CD14-positive monocyte (primary cell): ENCODE data around the gene CCDC117. TPM values are rescaled to one million over a fixed set of nuclear protein-coding genes. Genes with fewer than 3 reads are reported as not detected.

Source experiments
- DNase-seq, 3 donors: peaks; one replicate each; pipeline ENCODE4 v3.0.0-alpha.2; 2011 to 2022
- H2AFZ ChIP-seq: 2 replicates; pipeline ENCODE4 v1.6.0; 2012; ENCODE audit warnings: mild to moderate bottlenecking, low read depth, low read length, inconsistent platforms; ENCODE audit not compliant: insufficient read depth, poor library complexity, severe bottlenecking
- H3K27ac ChIP-seq, 2 donors: 1 replicate in 1 of 2; 2 replicates in 1 of 2; pipeline ENCODE4 v1.5.1; 2012 to 2013; ENCODE audit warnings: low read length in 2 of 2, control low read depth in 1 of 2, inconsistent platforms in 1 of 2, low read depth in 1 of 2, mild to moderate bottlenecking in 1 of 2
- H3K27me3 ChIP-seq, 2 donors: one replicate each; pipeline versions ENCODE4 v1.6.0 to v1.6.1; 2011 to 2013; ENCODE audit warnings: low read length in 2 of 2; ENCODE audit not compliant: control insufficient read depth in 2 of 2, insufficient read depth in 2 of 2
- H3K36me3 ChIP-seq, 2 donors: replicated peaks in 1 of 2; 1 replicate in 1 of 2; 2 replicates in 1 of 2; pipeline versions ENCODE4 v1.5.1 to v1.6.1; 2012 to 2013; ENCODE audit warnings: low read length in 2 of 2, control low read depth in 1 of 2, inconsistent platforms in 1 of 2, mild to moderate bottlenecking in 1 of 2; ENCODE audit not compliant: insufficient read depth in 2 of 2, control insufficient read depth in 1 of 2
- H3K4me1 ChIP-seq, 2 donors: 1 replicate in 1 of 2; 2 replicates in 1 of 2; pipeline versions ENCODE4 v1.5.1 to v1.6.1; 2012 to 2013; ENCODE audit warnings: low read length in 2 of 2, control low read depth in 1 of 2, inconsistent platforms in 1 of 2, mild to moderate bottlenecking in 1 of 2, moderate library complexity in 1 of 2; ENCODE audit not compliant: insufficient read depth in 2 of 2, control insufficient read depth in 1 of 2
- H3K4me2 ChIP-seq: replicated peaks from 2 replicates; pipeline ENCODE3; 2012; ENCODE audit warnings: low read length, moderate library complexity, mild to moderate bottlenecking; ENCODE audit not compliant: poor library complexity, severe bottlenecking; ENCODE audit errors: extremely low read depth
- H3K4me3 ChIP-seq, 3 experiments: fragments of 200-600 bp in 1 of 3; sonication (generic) in 1 of 3; replicated peaks in 1 of 3; 1 replicate in 2 of 3; 2 replicates in 1 of 3; pipeline ENCODE4 v1.5.1; 2011 to 2013; ENCODE audit warnings: low read length in 3 of 3, mild to moderate bottlenecking in 3 of 3, control low read depth in 2 of 3, low read depth in 2 of 3, inconsistent platforms in 1 of 3, moderate library complexity in 1 of 3
- H3K79me2 ChIP-seq: 2 replicates; pipeline ENCODE4 v1.6.0; 2012; ENCODE audit warnings: mild to moderate bottlenecking, control low read depth, inconsistent platforms, low read length, moderate library complexity; ENCODE audit not compliant: insufficient read depth
- H3K9ac ChIP-seq: 2 replicates; pipeline ENCODE4 v1.6.0; 2017; ENCODE audit warnings: low read length, mild to moderate bottlenecking; ENCODE audit not compliant: insufficient read depth, poor library complexity, severe bottlenecking
- H3K9me3 ChIP-seq, 2 donors: replicated peaks in 1 of 2; 1 replicate in 1 of 2; 2 replicates in 1 of 2; pipeline versions ENCODE4 v1.5.1 to v1.6.1; 2012 to 2013; ENCODE audit warnings: low read length in 2 of 2, control low read depth in 1 of 2; ENCODE audit not compliant: control insufficient read depth in 1 of 2, insufficient read depth in 1 of 2
- H4K20me1 ChIP-seq: 2 replicates; pipeline ENCODE4 v1.6.0; 2012; ENCODE audit warnings: mild to moderate bottlenecking, low read length, control low read depth, moderate library complexity; ENCODE audit not compliant: insufficient read depth
- H3K27ac Mint-ChIP-seq, 7 donors: one replicate each; pipeline ENCODE4 v1.8.0; 2020; ENCODE audit warnings: mild to moderate bottlenecking in 7 of 7, mixed read lengths in 7 of 7, moderate library complexity in 6 of 7, inconsistent platforms in 2 of 7
- H3K27me3 Mint-ChIP-seq, 3 donors: one replicate each; pipeline ENCODE4 v1.8.0; 2021 to 2022; ENCODE audit warnings: low read depth in 3 of 3, mild to moderate bottlenecking in 3 of 3, mixed read lengths in 3 of 3, moderate library complexity in 3 of 3, inconsistent platforms in 1 of 3
- H3K36me3 Mint-ChIP-seq, 2 donors: one replicate each; pipeline ENCODE4 v1.8.0; 2020; ENCODE audit warnings: mixed read lengths in 2 of 2, inconsistent platforms in 1 of 2, mild to moderate bottlenecking in 1 of 2
- H3K4me1 Mint-ChIP-seq: one replicate; pipeline ENCODE4 v1.8.0; 2020; ENCODE audit warnings: mild to moderate bottlenecking, mixed read lengths
- H3K4me3 Mint-ChIP-seq, 2 donors: one replicate each; pipeline ENCODE4 v1.8.0; 2020; ENCODE audit warnings: mild to moderate bottlenecking in 2 of 2, mixed read lengths in 2 of 2, moderate library complexity in 1 of 2
- H3K9me3 Mint-ChIP-seq, 7 donors: one replicate each; pipeline ENCODE4 v1.8.0; 2020 to 2022; ENCODE audit warnings: mixed read lengths in 7 of 7, mild to moderate bottlenecking in 6 of 7, moderate library complexity in 6 of 7, inconsistent platforms in 2 of 7
- CTCF ChIP-seq: fragments of 200-600 bp; IDR thresholded peaks from one replicate; pipeline ENCODE4 v1.8.0; 2022; ENCODE audit warnings: antibody characterized with exemption, mild to moderate bottlenecking
- WGBS: methylation state at CpG from one replicate; pipeline ENCODE4 v1.1.5; 2013; ENCODE audit warnings: missing lambda C conversion rate; ENCODE audit not compliant: insufficient coverage; 5-methylcytosine and 5-hydroxymethylcytosine counted together
- intact Hi-C, 2 donors: fragments of 100-400 bp; cut with micrococcal nuclease; formaldehyde crosslinking; loops; one replicate each; pipeline versions ENCODE4 v1.15.0 to v1.15.1; 2023
- polyA plus RNA-seq, 3 donors: library from polyadenylated mRNA; depleted of rRNA in 1 of 3; unstranded in 2 of 3; stranded (reverse) in 1 of 3; fragments of 300-500 nt in 2 of 3; fragments of >200 nt in 1 of 3; fragmentation: Illumina TruSeq in 2 of 3; gene quantifications; 1 replicate in 2 of 3; 2 replicates in 1 of 3; pipeline ENCODE4 v1.2.3, GENCODE V29; 2012 to 2021

CCDC117 gene
- polyA plus RNA-seq, 3 donors = 6.8 to 12.6 (median 10.3) TPM

- DNase-seq = no peak
- Histone ChIP-seq H3K36me3 (peaks cover 29 to 48% of the 10 kb centered on the region in 2 donors), H3K4me3 (peak overlapping the region; percentile 66 to 100 (median 91)), H4K20me1 (no peaks in the 10 kb centered on the region), H3K27me3 (no peaks in the 10 kb centered on the region), H3K79me2 (peaks cover 51% of the 10 kb centered on the region), H3K4me2 (peak overlapping the region; percentile 81), H2AFZ (peak overlapping the region; percentile 98), H3K9me3 (no peaks in the 10 kb centered on the region), H3K9ac (peak overlapping the region; percentile 81), H3K27ac (peak overlapping the region; percentile 85 to 89), H3K4me1 (peaks cover 11 to 22% of the 10 kb centered on the region in 2 donors)
- intact Hi-C loops = loop anchor here (1.0 to 5.0 kb wide), 3 partner anchors 30 to 140 kb away; partner anchors contain the start of genes CCDC117 (in 2 of the 2) and ZNRF3 (in 1 of the 2)
- Mint-ChIP-seq H3K9me3 (no peaks in the 10 kb centered on the region), H3K27ac (peak overlapping the region; percentile 92 to 98 (median 96)), H3K4me1 (peaks cover 25% of the 10 kb centered on the region), H3K36me3 (peaks cover 34 to 49% of the 10 kb centered on the region in 2 donors), H3K4me3 (peak overlapping the region; percentile 96 to 98), H3K27me3 (no peaks in the 10 kb centered on the region)
- TF ChIP-seq CTCF = no peak
- 6% methylated on average over 10 of the region's 10 CpGs for WGBS
Observed at GRCh38 chr22:28742562-28742962, 29.9 kb upstream of the CCDC117 start.

- DNase-seq = no peak
- no peak overlapping the region for H3K4me2 ChIP-seq
Observed at GRCh38 chr22:28743852-28744251, 28.6 kb upstream of the CCDC117 start.

More at GRCh38 chr22:28743852-28744251, 28.6 kb upstream of the CCDC117 start:
- H3K36me3 Mint-ChIP-seq = peaks cover 38 to 55% of the 10 kb centered on the region in 2 donors
- peaks cover 29% of the 10 kb centered on the region for H3K4me1 Mint-ChIP-seq
- peak overlapping the region in 1 of 2 donors; percentile 18 for H3K27ac ChIP-seq
- H3K27me3 ChIP-seq = no peaks in the 10 kb centered on the region
- H3K9me3 ChIP-seq = no peaks in the 10 kb centered on the region
- no peak overlapping the region for H3K4me3 ChIP-seq
- H3K4me1 ChIP-seq = peaks cover 16 to 30% of the 10 kb centered on the region in 2 donors
- H4K20me1 ChIP-seq = no peaks in the 10 kb centered on the region
- H3K79me2 ChIP-seq = peaks cover 38% of the 10 kb centered on the region
- no peak overlapping the region for H2AFZ ChIP-seq
- TF ChIP-seq CTCF = no peak
- H3K9ac ChIP-seq = no peak overlapping the region
- WGBS = no CpG with 5 or more reads among the region's 3 CpGs
- H3K27ac Mint-ChIP-seq = peak overlapping the region in 2 of 7 donors; percentile 28 to 76
- H3K4me3 Mint-ChIP-seq = peak overlapping the region in 1 of 2 donors; percentile 24
- H3K27me3 Mint-ChIP-seq = no peaks in the 10 kb centered on the region
- intact Hi-C loops = loop anchor here (2.0 to 5.0 kb wide), 2 partner anchors 29 to 138 kb away; partner anchors contain the start of genes CCDC117 (in 1 of the 2) and ZNRF3 (in 1 of the 2)
- H3K9me3 Mint-ChIP-seq = no peaks in the 10 kb centered on the region
- H3K36me3 ChIP-seq = peaks cover 31 to 50% of the 10 kb centered on the region in 2 donors
